LNCaP clone FGC (cell line): Measurements from ENCODE around the gene MEGF6.

ENCODE experiments used
- DNase-seq: peaks from one replicate; pipeline ENCODE4 v3.0.0-alpha.2; 2011; ENCODE audit warnings: low read depth
- H3K4me3 ChIP-seq: 2 replicates; pipeline ENCODE4 v1.5.1; 2011; ENCODE audit warnings: mild to moderate bottlenecking, low read depth, low read length, control low read depth
- CTCF ChIP-seq: IDR thresholded peaks from 2 replicates; pipeline ENCODE4 v1.5.1; 2012; ENCODE audit warnings: mild to moderate bottlenecking; ENCODE audit not compliant: control insufficient read depth, insufficient read depth; ENCODE audit errors: extremely low read depth

The MEGF6 gene

DNA sequence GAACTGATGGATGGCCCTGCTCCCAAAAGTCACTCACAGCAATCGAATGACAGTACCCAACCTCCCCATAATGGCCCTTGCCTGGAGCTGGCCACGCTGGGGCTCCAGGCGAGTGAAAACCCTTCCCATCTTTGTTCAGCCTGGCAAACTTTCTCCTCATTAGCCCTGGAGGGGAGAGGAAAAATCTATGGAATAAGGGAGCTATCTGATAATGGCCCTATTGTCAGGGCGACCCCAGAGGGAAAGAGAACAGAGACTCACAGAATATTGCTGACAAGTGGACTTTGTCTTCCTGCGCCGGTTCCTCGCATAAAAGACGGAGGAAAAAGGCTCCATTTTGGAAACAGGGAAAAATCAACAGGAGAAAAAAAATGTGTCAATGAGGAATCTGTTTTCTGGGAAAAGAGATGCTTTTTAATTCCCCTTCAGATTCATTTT, 169.9 kb downstream of the MEGF6 start:
- DNase-seq: no peak
- no peak overlapping the region for H3K4me3 ChIP-seq
- no peak for TF ChIP-seq CTCF

GRCh38 chr1:3440711-3441409, 170.4 kb downstream of the MEGF6 start:
- TF ChIP-seq CTCF: no peak
- no peak overlapping the region for H3K4me3 ChIP-seq
- DNase-seq: no peak

DNA sequence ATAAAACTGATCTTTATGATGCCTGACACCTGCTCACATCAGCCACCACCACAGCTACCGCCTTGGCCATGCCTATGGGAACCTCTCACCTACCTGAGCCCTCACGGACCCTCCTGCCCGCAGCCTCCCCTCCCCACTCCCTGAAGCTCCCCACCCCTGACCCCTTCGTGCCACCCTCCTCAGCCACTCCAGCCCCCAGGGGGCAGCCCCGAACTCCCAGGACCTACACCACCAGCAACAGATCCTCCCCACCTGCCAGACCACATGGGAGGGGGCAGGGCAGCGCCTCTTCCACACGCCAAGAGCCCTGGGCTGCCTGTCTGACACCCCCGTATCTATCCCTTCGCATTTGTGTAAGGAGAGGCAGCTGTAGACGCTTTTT, 171.0 kb downstream of the MEGF6 start:
- no peak overlapping the region for H3K4me3 ChIP-seq
- DNase-seq: no peak

More for the DNA sequence above, 171.0 kb downstream of the MEGF6 start:
- no peak for TF ChIP-seq CTCF
